Mucosa of stomach (tissue), 1 donor: ENCODE results near the gene FBXL2.

Source experiments
- H3K27me3 ChIP-seq: one replicate; pipeline ENCODE4 v1.7.0; 2013; ENCODE audit warnings: mild to moderate bottlenecking, low read length; ENCODE audit not compliant: control insufficient read depth, insufficient read depth
- H3K36me3 ChIP-seq: one replicate; pipeline ENCODE4 v1.7.0; 2013; ENCODE audit warnings: low read length; ENCODE audit not compliant: control insufficient read depth, insufficient read depth
- H3K4me1 ChIP-seq: one replicate; pipeline ENCODE4 v1.7.0; 2013; ENCODE audit warnings: mild to moderate bottlenecking, low read length; ENCODE audit not compliant: control insufficient read depth, insufficient read depth
- H3K4me3 ChIP-seq: one replicate; pipeline ENCODE4 v1.7.0; 2013; ENCODE audit warnings: low read length
- H3K9ac ChIP-seq: one replicate; pipeline ENCODE4 v1.7.0; 2013; ENCODE audit warnings: mild to moderate bottlenecking, low read length, moderate library complexity
- H3K9me3 ChIP-seq: one replicate; pipeline ENCODE4 v1.7.0; 2013; ENCODE audit warnings: mild to moderate bottlenecking, low read length, moderate library complexity; ENCODE audit not compliant: control insufficient read depth
- donor health status: Pancreatic carcinoma.

FBXL2 gene, protein sequence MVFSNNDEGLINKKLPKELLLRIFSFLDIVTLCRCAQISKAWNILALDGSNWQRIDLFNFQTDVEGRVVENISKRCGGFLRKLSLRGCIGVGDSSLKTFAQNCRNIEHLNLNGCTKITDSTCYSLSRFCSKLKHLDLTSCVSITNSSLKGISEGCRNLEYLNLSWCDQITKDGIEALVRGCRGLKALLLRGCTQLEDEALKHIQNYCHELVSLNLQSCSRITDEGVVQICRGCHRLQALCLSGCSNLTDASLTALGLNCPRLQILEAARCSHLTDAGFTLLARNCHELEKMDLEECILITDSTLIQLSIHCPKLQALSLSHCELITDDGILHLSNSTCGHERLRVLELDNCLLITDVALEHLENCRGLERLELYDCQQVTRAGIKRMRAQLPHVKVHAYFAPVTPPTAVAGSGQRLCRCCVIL

GRCh38 chr3:33277193-33277882 lies at the start of gene FBXL2:
Gene FBXL2, plus strand, starts transcription at chr3:33277442. Its CDS starts 71 bp downstream, at chr3:33277513.
- Histone ChIP-seq H3K9me3 (no peaks in the 10 kb centered on the region), H3K36me3 (no peaks in the 10 kb centered on the region), H3K4me3 (peak within 1 kb of the TSS; percentile 49), H3K4me1 (no peaks in the 10 kb centered on the region), H3K27me3 (no peaks in the 10 kb centered on the region), H3K9ac (peak within 1 kb of the TSS; percentile 80)

DNA sequence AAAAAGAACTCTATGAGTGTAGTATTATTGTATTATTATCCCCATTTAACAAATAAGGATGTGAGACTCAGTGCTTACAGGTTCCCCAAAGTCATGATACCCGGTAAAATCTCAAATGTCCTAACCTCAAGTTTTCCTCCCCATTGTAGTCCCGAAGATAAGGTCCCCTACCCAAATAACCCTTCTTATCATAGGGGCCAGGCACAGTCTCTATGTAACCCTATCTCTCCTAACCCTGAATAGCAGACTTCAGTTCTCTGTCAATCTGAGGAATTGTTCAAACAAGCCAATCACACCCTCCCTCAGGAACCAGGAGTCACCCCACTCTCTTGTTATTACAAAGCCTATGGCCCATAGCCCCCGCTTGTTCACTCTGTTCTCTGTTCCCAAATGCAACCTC lies 48.2 kb upstream of the FBXL2 start:
- Histone ChIP-seq H3K9ac (no peak overlapping the region), H3K36me3 (no peaks in the 10 kb centered on the region), H3K4me3 (no peak overlapping the region), H3K4me1 (no peaks in the 10 kb centered on the region), H3K9me3 (no peaks in the 10 kb centered on the region), H3K27me3 (no peaks in the 10 kb centered on the region)

GRCh38 chr3:33229947-33230346 lies 47.3 kb upstream of the FBXL2 start:
- Histone ChIP-seq H3K27me3 (no peaks in the 10 kb centered on the region), H3K4me3 (no peak overlapping the region), H3K9ac (no peak overlapping the region), H3K36me3 (no peaks in the 10 kb centered on the region), H3K4me1 (no peaks in the 10 kb centered on the region), H3K9me3 (no peaks in the 10 kb centered on the region)

- H3K27me3 ChIP-seq = no peaks in the 10 kb centered on the region
- no peaks in the 10 kb centered on the region for H3K4me1 ChIP-seq
- no peak overlapping the region for H3K4me3 ChIP-seq
- H3K9me3 ChIP-seq = no peaks in the 10 kb centered on the region
- no peaks in the 10 kb centered on the region for H3K36me3 ChIP-seq
- no peak overlapping the region for H3K9ac ChIP-seq
Observed at GRCh38 chr3:33231756-33232465, 45.3 kb upstream of the FBXL2 start.

DNA sequence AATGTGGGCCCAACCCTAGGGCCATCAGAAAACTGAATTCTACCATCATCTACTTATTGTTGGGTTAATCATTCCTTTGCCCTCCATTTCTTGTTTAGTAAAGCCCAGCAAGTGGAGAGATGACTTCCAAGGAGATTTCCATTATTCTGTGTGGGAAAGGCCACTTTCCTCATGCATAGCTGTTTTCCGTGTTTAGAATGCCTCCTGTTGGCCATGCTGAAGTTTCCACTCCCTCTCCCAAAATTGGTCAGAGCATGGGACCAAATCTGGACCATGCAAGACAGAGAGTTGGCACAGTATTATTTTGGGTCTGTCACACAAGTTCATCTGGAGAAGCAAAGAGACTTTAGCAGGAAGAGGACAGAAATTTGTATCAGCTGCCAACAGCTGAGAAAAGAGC lies 43.4 kb upstream of the FBXL2 start:
- no peaks in the 10 kb centered on the region for H3K9me3 ChIP-seq
- H3K36me3 ChIP-seq = no peaks in the 10 kb centered on the region
- no peaks in the 10 kb centered on the region for H3K4me1 ChIP-seq
- H3K9ac ChIP-seq = no peak overlapping the region
- no peaks in the 10 kb centered on the region for H3K27me3 ChIP-seq
- no peak overlapping the region for H3K4me3 ChIP-seq

GRCh38 chr3:33236005-33236404 lies 41.2 kb upstream of the FBXL2 start:
- Histone ChIP-seq H3K9ac (no peak overlapping the region), H3K4me1 (no peaks in the 10 kb centered on the region), H3K27me3 (no peaks in the 10 kb centered on the region), H3K36me3 (no peaks in the 10 kb centered on the region), H3K9me3 (no peaks in the 10 kb centered on the region), H3K4me3 (no peak overlapping the region)

DNA sequence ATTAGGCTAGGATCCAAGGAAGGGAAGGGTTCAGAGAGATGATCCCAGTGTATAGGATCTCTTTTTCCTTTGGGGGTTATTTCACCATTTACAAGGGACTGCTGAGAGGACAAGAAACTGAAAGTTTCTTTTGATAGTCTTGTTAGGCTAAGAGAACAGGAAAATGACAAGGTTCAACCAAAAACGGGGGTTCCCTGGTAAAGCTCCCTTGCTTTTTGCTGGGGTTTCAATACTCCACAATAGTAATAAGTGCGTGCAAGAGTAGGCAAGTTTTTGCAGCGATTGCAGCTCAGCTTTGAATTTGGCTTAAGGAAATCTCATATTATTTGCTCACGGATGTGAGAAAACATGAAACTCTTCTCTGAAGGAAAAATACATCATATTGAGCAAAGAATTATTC lies 39.8 kb upstream of the FBXL2 start:
- no peak overlapping the region for H3K4me3 ChIP-seq
- H3K9ac ChIP-seq = no peak overlapping the region
- H3K4me1 ChIP-seq = no peaks in the 10 kb centered on the region
- no peaks in the 10 kb centered on the region for H3K36me3 ChIP-seq
- no peaks in the 10 kb centered on the region for H3K27me3 ChIP-seq
- H3K9me3 ChIP-seq = no peaks in the 10 kb centered on the region

DNA sequence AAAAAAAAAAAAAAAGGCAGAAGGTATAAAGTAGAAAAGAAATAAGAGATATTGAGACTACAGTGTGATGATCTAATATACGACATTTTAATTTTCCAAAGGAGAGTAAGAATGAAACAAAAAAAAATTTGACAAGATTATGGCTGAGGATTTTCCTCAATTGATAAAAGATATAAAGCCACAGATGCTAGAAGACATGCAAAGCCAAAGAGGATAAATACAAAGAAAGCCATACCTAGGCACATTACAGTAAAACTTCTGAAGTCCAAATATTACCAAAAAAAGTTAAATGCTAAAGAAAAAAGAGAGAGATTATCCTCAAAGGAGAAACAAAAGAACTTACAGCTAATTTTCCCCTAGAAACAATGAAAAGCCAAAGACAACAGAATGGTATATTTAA lies 38.3 kb upstream of the FBXL2 start:
- no peak overlapping the region for H3K4me3 ChIP-seq
- H3K9ac ChIP-seq = no peak overlapping the region
- H3K36me3 ChIP-seq = no peaks in the 10 kb centered on the region
- H3K4me1 ChIP-seq = no peaks in the 10 kb centered on the region
- H3K27me3 ChIP-seq = no peaks in the 10 kb centered on the region
- H3K9me3 ChIP-seq = no peaks in the 10 kb centered on the region

- H3K27me3 ChIP-seq = no peaks in the 10 kb centered on the region
- H3K4me3 ChIP-seq = no peak overlapping the region
- no peaks in the 10 kb centered on the region for H3K9me3 ChIP-seq
- H3K4me1 ChIP-seq = no peaks in the 10 kb centered on the region
- H3K9ac ChIP-seq = no peak overlapping the region
- no peaks in the 10 kb centered on the region for H3K36me3 ChIP-seq
Observed at GRCh38 chr3:33240261-33240660, 37.0 kb upstream of the FBXL2 start.

DNA sequence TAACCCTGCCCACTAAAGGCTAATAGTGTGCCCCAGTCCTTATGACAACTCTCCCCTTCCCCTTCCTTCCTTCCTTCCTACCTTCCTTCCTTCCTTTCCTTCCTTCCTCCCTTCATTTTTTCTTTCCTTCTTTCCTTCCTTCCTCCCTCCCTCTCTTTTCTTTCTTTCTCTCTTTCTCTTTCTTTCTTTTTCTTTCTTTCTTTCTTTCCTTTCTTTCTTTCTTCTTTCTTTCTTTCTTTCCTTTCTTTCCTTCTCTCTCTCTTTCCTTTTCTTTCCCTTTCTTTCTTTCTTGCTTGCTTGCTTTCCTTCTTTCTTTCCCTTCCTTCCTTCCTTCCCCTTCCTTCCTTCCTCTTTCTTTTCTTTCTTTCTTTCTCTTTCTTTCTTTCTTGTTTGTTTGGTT lies 30.5 kb upstream of the FBXL2 start:
- Histone ChIP-seq H3K9me3 (no peaks in the 10 kb centered on the region), H3K36me3 (no peaks in the 10 kb centered on the region), H3K4me3 (no peak overlapping the region), H3K27me3 (no peaks in the 10 kb centered on the region), H3K4me1 (no peaks in the 10 kb centered on the region), H3K9ac (no peak overlapping the region)

DNA sequence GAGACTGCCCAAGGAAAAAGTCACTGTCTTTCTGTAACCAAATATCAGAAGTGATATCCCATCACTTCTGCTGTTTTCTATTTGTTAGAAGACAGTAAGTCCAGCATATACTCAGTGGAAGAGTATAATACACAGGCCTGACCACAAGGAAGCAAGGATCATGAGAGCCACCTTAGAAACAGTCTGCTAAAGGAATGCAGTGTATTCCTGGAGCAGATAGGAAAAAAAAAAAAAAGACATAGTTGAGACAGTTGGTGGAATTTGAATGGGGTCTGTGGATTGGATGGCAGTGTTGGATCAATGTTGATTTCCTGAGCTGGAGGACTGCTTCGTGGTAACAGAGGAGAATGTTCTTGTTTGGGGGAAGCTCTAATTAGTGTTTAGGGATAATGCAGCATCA lies 26.5 kb upstream of the FBXL2 start:
- no peaks in the 10 kb centered on the region for H3K36me3 ChIP-seq

DNA sequence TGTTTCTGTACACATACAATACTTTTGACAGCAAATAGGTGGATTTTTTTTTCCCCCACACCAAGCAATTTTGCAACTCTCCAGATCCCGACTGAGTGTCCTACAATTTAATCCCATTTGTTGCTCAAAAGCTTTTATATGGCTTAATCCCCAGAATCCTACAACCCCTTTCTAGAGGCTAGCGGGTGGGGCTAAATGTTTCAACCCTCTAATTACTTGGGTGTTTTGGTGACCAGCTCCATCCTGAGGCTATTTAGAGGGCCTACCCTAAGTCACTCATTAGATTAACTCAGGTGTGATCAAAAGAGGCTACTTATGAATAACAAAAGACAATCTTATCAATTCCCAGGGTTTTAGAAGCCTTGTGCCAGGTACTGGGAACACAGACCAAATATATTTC lies 21.0 kb upstream of the FBXL2 start:
- H3K9ac ChIP-seq = no peak overlapping the region
- no peaks in the 10 kb centered on the region for H3K27me3 ChIP-seq
- H3K4me3 ChIP-seq = no peak overlapping the region
- no peaks in the 10 kb centered on the region for H3K36me3 ChIP-seq
- H3K4me1 ChIP-seq = no peaks in the 10 kb centered on the region
- no peaks in the 10 kb centered on the region for H3K9me3 ChIP-seq

More for the DNA sequence above, 26.5 kb upstream of the FBXL2 start:
- Histone ChIP-seq H3K9ac (no peak overlapping the region), H3K9me3 (no peaks in the 10 kb centered on the region), H3K27me3 (no peaks in the 10 kb centered on the region), H3K4me3 (no peak overlapping the region), H3K4me1 (no peaks in the 10 kb centered on the region)
